HepG2 (cell line): ENCODE measurements around the gene PAQR6. TPM values are rescaled to one million over a fixed set of nuclear protein-coding genes. Genes with fewer than 3 reads are reported as not detected.

ENCODE experiments used
- CCDC6 ChIP-seq: sonication (generic); formaldehyde crosslinking; IDR thresholded peaks from 2 replicates; pipeline ENCODE4 v1.8.1; 2022; ENCODE audit warnings: mild to moderate bottlenecking, missing genetic modification reagents, moderate library complexity
- ESRRA ChIP-seq: sonication (generic); formaldehyde crosslinking; IDR thresholded peaks from 2 replicates; pipeline ENCODE4 v1.5.1; 2020; ENCODE audit warnings: mild to moderate bottlenecking, low read depth, missing genetic modification reagents
- GZF1 ChIP-seq: sonication (generic); formaldehyde crosslinking; IDR thresholded peaks from 2 replicates; pipeline ENCODE4 v1.5.1; 2020; ENCODE audit warnings: mild to moderate bottlenecking, missing genetic modification reagents
- HMGA1 ChIP-seq: sonication (generic); formaldehyde crosslinking; conservative IDR thresholded peaks from 2 replicates; pipeline ENCODE4 v1.4.0; 2020; ENCODE audit warnings: missing genetic modification reagents
- IRF2 ChIP-seq: IDR thresholded peaks from 2 replicates; pipeline ENCODE4 v1.6.1; 2018; ENCODE audit warnings: missing genetic modification reagents, missing compliant biosample characterization
- MED13 ChIP-seq: sonication (generic); formaldehyde crosslinking; IDR thresholded peaks from 2 replicates; pipeline ENCODE4 v1.5.0; 2020; ENCODE audit warnings: missing genetic modification reagents
- NFIB ChIP-seq: sonication (generic); formaldehyde crosslinking; IDR thresholded peaks from 2 replicates; pipeline ENCODE4 v1.9.0; 2021; ENCODE audit warnings: missing genetic modification reagents, mild to moderate bottlenecking, borderline replicate concordance
- NFKBIZ ChIP-seq: IDR thresholded peaks from 2 replicates; pipeline ENCODE4 v1.6.1; 2018; ENCODE audit warnings: missing genetic modification reagents, missing compliant biosample characterization
- PCBP2 ChIP-seq: fragments of 200-400 bp; formaldehyde crosslinking; optimal IDR thresholded peaks from 2 replicates; pipeline ENCODE3; 2018; ENCODE audit warnings: low read length, low read depth; ENCODE audit not compliant: poor library complexity, severe bottlenecking
- RFX5 ChIP-seq: IDR thresholded peaks from 2 replicates; pipeline ENCODE4 v1.6.1; 2011; ENCODE audit warnings: low read depth, low read length, improper control_type of control experiment
- TAF15 ChIP-seq: fragments of 200-400 bp; formaldehyde crosslinking; IDR thresholded peaks from one replicate; pipeline ENCODE4 v1.6.1; 2018; ENCODE audit warnings: mild to moderate bottlenecking, low read depth, low read length; ENCODE audit not compliant: poor library complexity, severe bottlenecking
- TOPORS ChIP-seq: sonication (generic); formaldehyde crosslinking; IDR thresholded peaks from 2 replicates; pipeline ENCODE4 v1.8.0; 2023; ENCODE audit warnings: mild to moderate bottlenecking, missing genetic modification reagents
- U2AF2 ChIP-seq: fragments of 200-400 bp; formaldehyde crosslinking; IDR thresholded peaks from 2 replicates; pipeline ENCODE4 v1.6.1; 2017; ENCODE audit warnings: low read depth, mild to moderate bottlenecking, low read length
- ZC3H13 ChIP-seq: sonication (generic); formaldehyde crosslinking; IDR thresholded peaks from 2 replicates; pipeline ENCODE4 v1.8.1; 2023; ENCODE audit warnings: mild to moderate bottlenecking, missing genetic modification reagents, moderate library complexity
- ZEB1 ChIP-seq: IDR thresholded peaks from 2 replicates; pipeline ENCODE4 v1.6.1; 2012; ENCODE audit warnings: mild to moderate bottlenecking, low read depth, inconsistent platforms; ENCODE audit not compliant: insufficient replicate concordance
- ZNF20 ChIP-seq: sonication (generic); formaldehyde crosslinking; IDR thresholded peaks from 2 replicates; pipeline ENCODE4 v1.4.0; 2020; ENCODE audit warnings: mild to moderate bottlenecking, moderate library complexity, missing genetic modification reagents
- ZNF530 ChIP-seq: sonication (generic); formaldehyde crosslinking; IDR thresholded peaks from 2 replicates; pipeline ENCODE4 v1.5.0; 2020; ENCODE audit warnings: low read depth, mild to moderate bottlenecking, missing genetic modification reagents
- ZNF749 ChIP-seq: sonication (generic); formaldehyde crosslinking; IDR thresholded peaks from 2 replicates; pipeline ENCODE4 v1.8.0; 2022; ENCODE audit warnings: mild to moderate bottlenecking, missing genetic modification reagents, moderate library complexity, borderline replicate concordance
- ZNF773 ChIP-seq: sonication (generic); formaldehyde crosslinking; IDR thresholded peaks from 2 replicates; pipeline ENCODE4 v1.4.0; 2020; ENCODE audit warnings: missing genetic modification reagents, borderline replicate concordance
- ZNF780A ChIP-seq: sonication (generic); formaldehyde crosslinking; IDR thresholded peaks from 2 replicates; pipeline ENCODE4 v1.8.0; 2022; ENCODE audit warnings: mild to moderate bottlenecking, missing genetic modification reagents, moderate library complexity
- polyA plus RNA-seq, 8 experiments: library from polyadenylated mRNA; depleted of rRNA in 3 of 8; stranded (reverse) in 7 of 8; unstranded in 1 of 8; fragments of >200 nt; fragmentation: Illumina TruSeq in 4 of 8; extraction: Trizol in 4 of 8; gene quantifications; 2 replicates each; pipeline versions ENCODE4 v1.2.1 to v1.2.3, GENCODE V29; 2011 to 2016; ENCODE audit warnings: low read depth in 4 of 8, missing spikeins in 1 of 8, mixed read lengths in 1 of 8; ENCODE audit not compliant: insufficient read depth in 1 of 8
- total RNA-seq, 5 experiments: library from RNA; depleted of rRNA; stranded (reverse); fragments of >200 nt; fragmentation: Illumina TruSeq; extraction: Trizol; gene quantifications; 2 replicates each; pipeline ENCODE4 v1.2.3, GENCODE V29; 2016; ENCODE audit warnings: low read depth in 1 of 5
- TF ChIP-seq, protein P1 (sequence below): sonication (generic); formaldehyde crosslinking; IDR thresholded peaks from 2 replicates; pipeline ENCODE4 v1.9.0; 2021; ENCODE audit warnings: mild to moderate bottlenecking, missing genetic modification reagents
- TF ChIP-seq, protein P2 (sequence below): sonication (generic); formaldehyde crosslinking; IDR thresholded peaks from 2 replicates; pipeline ENCODE4 v1.5.1; 2020; ENCODE audit warnings: mild to moderate bottlenecking, moderate library complexity, missing genetic modification reagents
- TF ChIP-seq, protein P3 (sequence below): conservative IDR thresholded peaks from 2 replicates; pipeline ENCODE4 v1.6.1; 2018; ENCODE audit warnings: missing genetic modification reagents

The PAQR6 gene
- total and polyA plus RNA-seq, 2 of the 13 experiments (the other 11 are each of a cell fraction or from before 2014, with no cell fraction given), result 0.82 to 1.4 TPM

DNA sequence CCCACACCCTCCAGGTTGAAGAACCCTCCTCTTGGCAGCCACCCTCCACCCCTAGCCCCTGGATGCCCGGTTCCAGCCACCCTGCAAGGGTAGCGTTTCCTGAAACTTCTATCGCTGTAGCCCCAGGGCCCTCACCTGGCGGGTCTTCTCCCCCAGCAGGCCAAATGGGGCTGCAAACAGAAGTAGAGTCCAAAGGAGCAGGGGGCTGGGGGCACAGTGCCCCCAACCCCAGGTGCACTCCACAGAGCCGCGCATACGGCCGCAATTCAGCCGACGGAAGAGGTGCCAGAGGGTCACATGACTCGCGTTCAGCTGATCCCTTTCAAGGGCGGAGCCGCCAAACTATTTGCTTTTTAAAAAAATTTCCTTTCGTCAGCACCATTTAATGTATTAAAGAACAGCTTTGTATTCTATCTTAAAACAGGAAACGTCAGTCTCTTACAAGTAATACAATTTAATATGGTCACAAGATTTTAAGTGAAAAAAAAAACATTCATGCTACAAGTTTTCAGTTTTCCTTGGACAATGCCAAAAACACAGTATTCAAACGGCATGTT is 47.6 kb upstream of the PAQR6 start, which contains the start of gene GLMP (continued):
- TF ChIP-seq, protein P1, sequence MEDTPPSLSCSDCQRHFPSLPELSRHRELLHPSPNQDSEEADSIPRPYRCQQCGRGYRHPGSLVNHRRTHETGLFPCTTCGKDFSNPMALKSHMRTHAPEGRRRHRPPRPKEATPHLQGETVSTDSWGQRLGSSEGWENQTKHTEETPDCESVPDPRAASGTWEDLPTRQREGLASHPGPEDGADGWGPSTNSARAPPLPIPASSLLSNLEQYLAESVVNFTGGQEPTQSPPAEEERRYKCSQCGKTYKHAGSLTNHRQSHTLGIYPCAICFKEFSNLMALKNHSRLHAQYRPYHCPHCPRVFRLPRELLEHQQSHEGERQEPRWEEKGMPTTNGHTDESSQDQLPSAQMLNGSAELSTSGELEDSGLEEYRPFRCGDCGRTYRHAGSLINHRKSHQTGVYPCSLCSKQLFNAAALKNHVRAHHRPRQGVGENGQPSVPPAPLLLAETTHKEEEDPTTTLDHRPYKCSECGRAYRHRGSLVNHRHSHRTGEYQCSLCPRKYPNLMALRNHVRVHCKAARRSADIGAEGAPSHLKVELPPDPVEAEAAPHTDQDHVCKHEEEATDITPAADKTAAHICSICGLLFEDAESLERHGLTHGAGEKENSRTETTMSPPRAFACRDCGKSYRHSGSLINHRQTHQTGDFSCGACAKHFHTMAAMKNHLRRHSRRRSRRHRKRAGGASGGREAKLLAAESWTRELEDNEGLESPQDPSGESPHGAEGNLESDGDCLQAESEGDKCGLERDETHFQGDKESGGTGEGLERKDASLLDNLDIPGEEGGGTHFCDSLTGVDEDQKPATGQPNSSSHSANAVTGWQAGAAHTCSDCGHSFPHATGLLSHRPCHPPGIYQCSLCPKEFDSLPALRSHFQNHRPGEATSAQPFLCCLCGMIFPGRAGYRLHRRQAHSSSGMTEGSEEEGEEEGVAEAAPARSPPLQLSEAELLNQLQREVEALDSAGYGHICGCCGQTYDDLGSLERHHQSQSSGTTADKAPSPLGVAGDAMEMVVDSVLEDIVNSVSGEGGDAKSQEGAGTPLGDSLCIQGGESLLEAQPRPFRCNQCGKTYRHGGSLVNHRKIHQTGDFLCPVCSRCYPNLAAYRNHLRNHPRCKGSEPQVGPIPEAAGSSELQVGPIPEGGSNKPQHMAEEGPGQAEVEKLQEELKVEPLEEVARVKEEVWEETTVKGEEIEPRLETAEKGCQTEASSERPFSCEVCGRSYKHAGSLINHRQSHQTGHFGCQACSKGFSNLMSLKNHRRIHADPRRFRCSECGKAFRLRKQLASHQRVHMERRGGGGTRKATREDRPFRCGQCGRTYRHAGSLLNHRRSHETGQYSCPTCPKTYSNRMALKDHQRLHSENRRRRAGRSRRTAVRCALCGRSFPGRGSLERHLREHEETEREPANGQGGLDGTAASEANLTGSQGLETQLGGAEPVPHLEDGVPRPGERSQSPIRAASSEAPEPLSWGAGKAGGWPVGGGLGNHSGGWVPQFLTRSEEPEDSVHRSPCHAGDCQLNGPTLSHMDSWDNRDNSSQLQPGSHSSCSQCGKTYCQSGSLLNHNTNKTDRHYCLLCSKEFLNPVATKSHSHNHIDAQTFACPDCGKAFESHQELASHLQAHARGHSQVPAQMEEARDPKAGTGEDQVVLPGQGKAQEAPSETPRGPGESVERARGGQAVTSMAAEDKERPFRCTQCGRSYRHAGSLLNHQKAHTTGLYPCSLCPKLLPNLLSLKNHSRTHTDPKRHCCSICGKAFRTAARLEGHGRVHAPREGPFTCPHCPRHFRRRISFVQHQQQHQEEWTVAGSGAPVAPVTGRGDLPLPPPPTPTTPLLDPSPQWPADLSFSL, result no peak
- TF ChIP-seq U2AF2, result no peak
- 0 out of 2 replicates have a peak, but pooled peaks have one; percentile 33 for TF ChIP-seq MED13 (CRISPR knock-in tag)
- TF ChIP-seq IRF2 (CRISPR knock-in tag), result no peak
- no peak for TF ChIP-seq HMGA1 (CRISPR knock-in tag)
- TF ChIP-seq ZC3H13 (CRISPR knock-in tag), result no peak
- TF ChIP-seq ZNF530, result no peak
- TF ChIP-seq ESRRA, result no peak
- TF ChIP-seq, protein P2, sequence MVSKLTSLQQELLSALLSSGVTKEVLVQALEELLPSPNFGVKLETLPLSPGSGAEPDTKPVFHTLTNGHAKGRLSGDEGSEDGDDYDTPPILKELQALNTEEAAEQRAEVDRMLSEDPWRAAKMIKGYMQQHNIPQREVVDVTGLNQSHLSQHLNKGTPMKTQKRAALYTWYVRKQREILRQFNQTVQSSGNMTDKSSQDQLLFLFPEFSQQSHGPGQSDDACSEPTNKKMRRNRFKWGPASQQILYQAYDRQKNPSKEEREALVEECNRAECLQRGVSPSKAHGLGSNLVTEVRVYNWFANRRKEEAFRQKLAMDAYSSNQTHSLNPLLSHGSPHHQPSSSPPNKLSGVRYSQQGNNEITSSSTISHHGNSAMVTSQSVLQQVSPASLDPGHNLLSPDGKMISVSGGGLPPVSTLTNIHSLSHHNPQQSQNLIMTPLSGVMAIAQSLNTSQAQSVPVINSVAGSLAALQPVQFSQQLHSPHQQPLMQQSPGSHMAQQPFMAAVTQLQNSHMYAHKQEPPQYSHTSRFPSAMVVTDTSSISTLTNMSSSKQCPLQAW, result no peak
- TF ChIP-seq ZNF20 (CRISPR knock-in tag), result no peak
- TF ChIP-seq ZNF773 (CRISPR knock-in tag), result no peak
- no peak for TF ChIP-seq RFX5
- no peak for TF ChIP-seq PCBP2
- TF ChIP-seq CCDC6, result no peak
- no peak for TF ChIP-seq ZEB1
- TF ChIP-seq GZF1 (CRISPR knock-in tag), result no peak
- TF ChIP-seq ZNF780A, result no peak
- TF ChIP-seq, protein P3, sequence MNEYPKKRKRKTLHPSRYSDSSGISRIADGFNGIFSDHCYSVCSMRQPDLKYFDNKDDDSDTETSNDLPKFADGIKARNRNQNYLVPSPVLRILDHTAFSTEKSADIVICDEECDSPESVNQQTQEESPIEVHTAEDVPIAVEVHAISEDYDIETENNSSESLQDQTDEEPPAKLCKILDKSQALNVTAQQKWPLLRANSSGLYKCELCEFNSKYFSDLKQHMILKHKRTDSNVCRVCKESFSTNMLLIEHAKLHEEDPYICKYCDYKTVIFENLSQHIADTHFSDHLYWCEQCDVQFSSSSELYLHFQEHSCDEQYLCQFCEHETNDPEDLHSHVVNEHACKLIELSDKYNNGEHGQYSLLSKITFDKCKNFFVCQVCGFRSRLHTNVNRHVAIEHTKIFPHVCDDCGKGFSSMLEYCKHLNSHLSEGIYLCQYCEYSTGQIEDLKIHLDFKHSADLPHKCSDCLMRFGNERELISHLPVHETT (CRISPR knock-in tag), result no peak
- TF ChIP-seq TOPORS (CRISPR knock-in tag), result no peak
- no peak for TF ChIP-seq NFKBIZ
- no peak for TF ChIP-seq TAF15
- no peak for TF ChIP-seq NFIB
- TF ChIP-seq ZNF749 (CRISPR knock-in tag), result no peak
